Body of pancreas (tissue), 4 donors: ENCODE results near the gene UAP1L1.

Experiments
- CTCF ChIP-seq, 7 experiments: fragments of 450-650 bp in 4 of 7; fragments of 200-600 bp in 3 of 7; sonication (generic) in 3 of 7; IDR thresholded peaks; one replicate each; pipeline ENCODE4 v1.5.1; 2016 to 2019; ENCODE audit warnings: antibody characterized with exemption in 7 of 7
- POLR2A ChIP-seq, 3 donors: fragments of 450-650 bp; IDR thresholded peaks; one replicate each; pipeline ENCODE4 v1.6.1; 2016; ENCODE audit warnings: antibody characterized with exemption in 3 of 3, mild to moderate bottlenecking in 2 of 3

GRCh38 chr9:137077010-137077747 lies at the start of gene UAP1L1:
- no peak for TF ChIP-seq CTCF (IDR thresholded peaks at IDR 0.05)
- no peak for TF ChIP-seq POLR2A (IDR thresholded peaks at IDR 0.05)
